HG02763 (cell line): ENCODE results near the gene TCEA2.

ENCODE experiments used
- ATAC-seq: cut with Tn5 transposase; IDR thresholded peaks from one replicate; pipeline ENCODE4 v1.9.1; 2021; ENCODE audit warnings: mild to moderate bottlenecking, moderate library complexity; ENCODE audit not compliant: unreplicated experiment

The TCEA2 gene

GRCh38 chr20:64035066-64035932 is 27.7 kb upstream of the TCEA2 start:
- ATAC-seq: no peak

- no peak for ATAC-seq
These were observed 27.1 kb upstream of the TCEA2 start, which contains the start of gene C20orf204 for GRCh38 chr20:64035933-64036345. TSS of gene C20orf204 (plus strand) at chr20:64036182. CDS start at chr20:64036324, 142 bp downstream.

DNA sequence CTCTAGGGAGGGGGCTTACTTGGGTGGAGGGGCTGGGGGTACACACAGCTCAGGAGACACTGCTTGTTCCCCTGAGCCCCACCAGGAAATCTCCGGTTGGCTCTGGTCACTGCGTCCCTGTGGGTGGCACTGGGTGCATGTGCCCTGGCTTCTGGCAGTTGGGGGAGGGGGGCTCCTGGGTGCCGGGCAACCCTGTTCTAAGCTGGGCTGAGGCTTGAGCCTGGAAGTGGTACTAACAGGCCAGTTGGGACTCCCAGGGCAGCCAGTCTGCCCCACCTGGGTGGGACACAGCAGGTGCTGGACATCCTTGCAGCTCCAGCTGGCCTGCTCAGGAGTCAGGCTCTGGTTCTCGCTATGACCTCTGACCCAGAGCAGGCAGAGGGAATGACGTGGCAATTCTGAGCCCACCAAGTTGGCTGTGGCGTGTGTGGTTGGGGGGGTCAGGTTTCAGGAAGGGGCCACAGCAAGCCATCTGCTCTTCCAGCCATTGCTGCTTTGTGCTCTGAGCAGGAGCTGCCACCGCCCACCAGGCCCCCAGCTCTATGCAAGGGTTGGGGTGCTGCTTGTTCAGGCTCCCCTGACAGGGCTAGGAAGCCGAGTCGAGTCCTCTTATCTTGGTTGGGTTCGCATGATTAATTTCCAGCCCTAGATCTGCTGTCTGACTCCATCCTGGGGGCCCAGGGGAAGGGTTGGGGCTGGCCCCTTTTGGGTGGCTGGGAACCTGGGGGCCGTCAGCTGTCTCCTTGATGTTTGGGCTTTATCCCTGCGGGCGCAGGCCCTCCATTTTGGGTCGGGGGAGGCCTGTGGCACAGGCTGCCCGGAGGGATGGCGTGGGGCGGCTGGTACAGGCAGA is 26.4 kb upstream of the TCEA2 start:
- ATAC-seq: no peak

GRCh38 chr20:64037199-64037497 is 25.9 kb upstream of the TCEA2 start:
- no peak for ATAC-seq

GRCh38 chr20:64037498-64038213 is 25.3 kb upstream of the TCEA2 start:
- peak; percentile 1 for ATAC-seq

- no peak for ATAC-seq
These were observed 24.8 kb upstream of the TCEA2 start for GRCh38 chr20:64038224-64038564.

DNA sequence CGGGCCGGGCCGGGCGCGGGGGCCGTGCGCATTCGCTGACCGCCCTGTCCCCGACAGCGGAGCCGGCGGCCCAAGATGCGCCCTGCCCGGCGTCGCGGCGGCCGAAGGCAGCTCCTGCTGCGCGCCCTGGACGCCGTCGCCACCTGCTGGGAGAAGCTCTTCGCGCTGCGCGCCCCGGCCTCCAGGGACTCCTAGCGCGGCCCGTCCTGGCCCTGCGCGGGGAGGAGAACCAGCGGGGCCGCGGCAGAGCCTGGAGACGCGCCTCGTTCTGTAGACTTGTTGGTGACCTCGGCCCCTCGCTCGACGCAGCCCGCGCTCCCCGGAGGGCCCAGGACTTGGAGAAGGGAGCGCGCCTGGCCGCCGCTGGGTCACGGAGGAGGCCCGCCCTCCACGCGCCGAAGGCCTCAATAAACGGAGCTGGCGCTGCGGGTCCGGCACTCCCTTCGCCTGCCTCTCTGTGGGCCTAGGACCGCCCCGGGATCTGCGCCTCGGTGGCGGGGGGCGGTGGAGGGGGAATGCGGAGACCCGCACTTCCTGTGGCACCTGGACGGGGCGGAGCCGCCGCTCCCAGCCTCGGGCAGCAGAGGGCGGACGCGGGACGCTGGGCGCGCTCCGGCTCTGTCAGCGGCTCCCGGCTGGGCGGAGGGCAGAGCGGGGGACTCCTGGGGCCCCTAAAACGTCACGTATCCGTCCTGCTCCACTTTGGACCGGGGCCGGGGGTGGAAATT is 24.3 kb upstream of the TCEA2 start:
- peak; percentile 50 for ATAC-seq

DNA sequence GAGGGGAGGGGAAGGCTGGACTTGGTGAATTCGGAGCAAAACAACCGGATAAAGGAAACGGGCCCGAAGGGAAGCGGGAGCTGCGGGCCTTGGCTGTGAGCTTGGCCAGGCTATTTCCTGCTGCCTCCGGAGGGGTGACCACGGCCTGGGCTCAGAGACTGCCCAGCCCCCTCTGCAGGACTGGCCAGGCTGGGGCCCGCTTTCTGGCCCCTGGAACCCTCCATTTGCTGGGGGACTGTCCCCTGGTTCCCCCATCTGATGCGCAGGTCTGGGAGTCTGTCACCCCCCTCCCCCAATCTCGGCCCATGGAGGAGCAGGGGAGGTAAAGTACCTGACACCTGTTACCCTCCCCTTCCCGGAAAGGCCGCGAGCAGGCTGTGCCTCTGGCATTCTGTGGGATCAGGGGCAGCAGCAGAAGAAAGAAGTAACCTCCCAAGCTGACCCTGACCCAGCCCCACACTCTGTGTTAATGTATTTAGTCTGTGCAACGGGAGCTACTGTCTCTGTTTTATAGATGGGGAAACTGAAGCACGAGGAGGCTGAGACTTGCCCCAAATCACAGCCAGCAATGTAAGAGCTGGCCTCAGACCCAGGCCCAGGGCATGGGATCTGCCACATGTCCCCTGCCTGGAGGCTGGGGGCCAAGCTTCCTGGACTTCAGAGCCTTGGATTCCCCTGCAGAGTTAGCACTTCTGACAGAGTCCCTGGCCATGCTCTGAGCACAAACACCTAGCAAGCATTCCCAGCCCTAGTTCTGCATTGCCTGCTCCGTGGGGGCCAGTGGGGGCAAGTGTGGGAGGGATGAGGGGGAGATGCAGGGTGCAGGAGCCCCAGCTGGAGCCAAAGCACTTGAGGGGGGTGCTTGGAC is 23.5 kb upstream of the TCEA2 start:
- no peak for ATAC-seq

GRCh38 chr20:64040231-64041039 is 22.6 kb upstream of the TCEA2 start:
- ATAC-seq: no peak

- no peak for ATAC-seq
These were observed 21.8 kb upstream of the TCEA2 start for GRCh38 chr20:64041040-64041780.

DNA sequence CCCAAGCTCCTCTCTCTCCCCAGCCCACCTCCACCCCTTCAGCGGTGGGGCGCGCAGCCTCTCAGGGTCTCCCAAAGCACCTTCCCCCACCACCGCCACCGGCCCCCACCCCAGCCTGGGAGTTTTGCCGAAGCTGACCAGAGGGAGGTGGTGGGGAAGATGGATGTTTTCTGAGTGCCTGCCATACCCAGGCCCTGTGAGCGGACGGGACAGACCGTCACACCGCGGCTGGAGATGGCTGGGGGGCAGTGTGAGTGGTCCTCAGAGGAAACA is 21.3 kb upstream of the TCEA2 start:
- ATAC-seq: no peak

DNA sequence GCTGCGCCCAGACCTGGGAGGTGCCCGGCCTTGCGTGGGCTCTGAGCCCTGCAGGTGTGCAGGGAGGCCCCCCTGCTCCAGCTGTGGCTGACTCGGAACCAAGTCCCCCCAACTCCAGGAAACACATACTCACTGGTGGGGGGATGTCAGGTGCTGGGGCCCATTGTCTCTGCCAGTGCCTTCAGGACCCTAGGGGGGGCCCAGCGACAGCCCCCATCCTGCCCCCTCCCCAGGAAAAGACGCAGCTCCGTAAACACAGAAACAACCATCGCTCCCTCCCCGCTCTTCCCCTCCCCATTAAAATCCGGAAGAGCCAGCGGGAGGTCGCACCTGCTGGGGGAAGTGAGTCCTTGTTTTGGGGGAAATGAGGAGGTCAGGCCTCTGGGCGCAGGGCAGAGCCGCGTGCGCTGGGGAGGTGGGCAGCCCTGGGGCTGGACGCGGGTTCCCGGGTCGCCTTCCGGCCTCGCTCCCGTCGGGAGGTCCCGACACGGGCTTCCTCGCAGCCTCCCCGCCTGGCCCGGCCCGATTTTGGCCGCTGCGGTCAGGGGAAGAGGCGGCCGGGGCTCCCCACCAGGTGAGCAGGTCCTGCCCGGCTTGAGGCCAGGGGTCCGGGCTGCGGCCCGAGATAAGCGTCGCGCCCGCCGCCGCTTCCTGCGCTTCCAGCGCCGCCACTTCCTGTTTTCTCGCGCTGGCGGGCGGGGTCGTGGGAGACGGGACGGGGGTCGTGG is 20.8 kb upstream of the TCEA2 start:
- no peak for ATAC-seq

GRCh38 chr20:64043768-64044167 is 19.2 kb upstream of the TCEA2 start:
- no peak for ATAC-seq

GRCh38 chr20:64044484-64045247 is 18.3 kb upstream of the TCEA2 start:
- ATAC-seq: no peak

DNA sequence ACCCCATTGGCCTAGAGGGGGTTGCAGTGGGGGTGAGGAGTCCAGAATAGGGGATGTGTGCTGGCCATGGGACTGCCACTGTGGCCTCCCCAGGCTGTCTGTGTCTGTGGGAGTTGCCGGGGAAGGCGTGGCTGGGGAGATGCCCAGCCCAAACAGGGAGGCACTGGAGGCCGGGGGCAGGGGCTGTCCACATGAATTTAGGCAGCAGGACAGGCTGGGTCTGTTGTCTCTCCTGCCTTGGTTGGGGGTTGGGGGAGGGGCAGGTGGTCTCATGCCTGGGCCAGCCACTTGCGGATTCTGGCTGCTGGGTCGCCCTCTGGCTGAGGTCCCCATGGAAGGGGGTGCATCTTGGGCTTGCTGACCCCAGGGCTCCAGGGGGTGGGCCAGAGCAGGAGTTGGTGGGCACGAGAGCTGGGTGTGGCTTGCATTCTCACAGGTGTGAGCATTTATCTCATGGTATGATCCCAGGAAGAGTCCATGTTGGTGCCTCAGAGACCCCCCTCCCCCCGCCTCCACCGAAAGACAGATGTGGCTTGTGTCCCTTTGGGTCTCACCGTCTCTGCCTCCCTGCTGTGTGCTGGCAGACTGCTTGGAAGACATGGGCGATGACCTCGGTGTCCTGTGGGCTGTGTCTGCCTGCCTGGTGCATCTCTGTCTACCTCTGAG is 17.5 kb upstream of the TCEA2 start:
- ATAC-seq: no peak

DNA sequence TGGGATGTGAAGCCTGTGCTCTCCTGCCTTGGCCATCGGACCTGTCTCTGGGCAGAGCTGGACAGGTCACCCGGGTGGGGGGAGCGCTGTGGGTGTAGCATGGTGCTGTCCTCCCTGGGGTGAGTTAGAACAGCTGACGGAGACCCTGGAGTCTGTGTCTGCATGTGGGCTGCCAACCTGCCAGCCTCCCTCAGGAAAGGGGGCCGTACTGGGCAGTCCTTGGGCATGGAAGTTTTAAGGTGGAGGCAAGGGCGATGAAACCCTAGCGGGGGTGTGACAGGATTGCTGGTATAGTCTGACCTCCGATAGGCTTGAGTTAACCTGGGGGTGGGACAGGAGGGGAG is 16.0 kb upstream of the TCEA2 start:
- ATAC-seq: no peak

DNA sequence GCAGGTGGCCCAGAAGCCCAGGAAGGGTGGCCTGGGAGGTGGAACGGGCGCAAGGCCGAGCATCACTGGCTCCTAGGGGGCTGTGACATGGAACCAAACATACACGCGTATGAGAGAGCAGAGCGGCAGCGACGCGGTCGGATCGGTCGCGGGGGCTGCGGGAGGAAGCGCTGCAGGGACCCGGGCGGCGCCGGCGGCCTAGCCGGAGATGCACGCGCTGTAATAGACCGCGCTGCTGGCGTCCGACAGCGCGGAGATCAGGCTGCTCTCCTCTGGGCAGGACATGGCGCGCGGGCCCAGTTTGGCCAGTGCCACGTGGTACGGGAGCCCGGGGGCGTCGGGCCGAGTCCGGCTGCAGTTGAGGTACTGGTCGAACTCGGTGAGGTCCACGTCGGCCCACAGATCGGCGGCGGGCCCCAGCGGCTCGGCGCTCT is 15.0 kb upstream of the TCEA2 start:
- ATAC-seq: no peak
